HG03520 (cell line): ENCODE data around the gene PKDCC.
A peak's percentile ranks its signal among the peaks of the same experiment; 100 is the strongest.
"Not testable (repeated sequence)": the region's sequence is repeated elsewhere in the genome, so short reads cannot be mapped to it uniquely, and the experiment has no call there.

Experiments used
- ATAC-seq: cut with Tn5 transposase; IDR thresholded peaks from one replicate; pipeline ENCODE4 v1.9.1; 2021; ENCODE audit warnings: mild to moderate bottlenecking, moderate library complexity; ENCODE audit not compliant: unreplicated experiment

PKDCC gene

GRCh38 chr2:42085070-42085469 lies 37.2 kb downstream of the PKDCC start:
- not testable (repeated sequence) for ATAC-seq

GRCh38 chr2:42085706-42086487 lies 38.1 kb downstream of the PKDCC start:
- ATAC-seq, result no peak

- no peak for ATAC-seq
These were observed 38.7 kb downstream of the PKDCC start for GRCh38 chr2:42086500-42086953.

GRCh38 chr2:42087137-42087856 lies 39.5 kb downstream of the PKDCC start:
- no peak for ATAC-seq

GRCh38 chr2:42087857-42088195 lies 40.0 kb downstream of the PKDCC start:
- no peak for ATAC-seq

- ATAC-seq, result peak; percentile 77
These were observed 41.6 kb downstream of the PKDCC start for GRCh38 chr2:42089340-42089925.

- no peak for ATAC-seq
These were observed 42.4 kb downstream of the PKDCC start for GRCh38 chr2:42090216-42090615.

- ATAC-seq, result no peak
These were observed 43.9 kb downstream of the PKDCC start for GRCh38 chr2:42091671-42092070.

GRCh38 chr2:42092084-42092996 lies 44.5 kb downstream of the PKDCC start:
- no peak for ATAC-seq

- ATAC-seq, result no peak
These were observed 46.3 kb downstream of the PKDCC start for GRCh38 chr2:42094114-42094513.

- no peak for ATAC-seq
These were observed 48.1 kb downstream of the PKDCC start for GRCh38 chr2:42095923-42096408.

GRCh38 chr2:42096869-42097591 lies 49.2 kb downstream of the PKDCC start:
- peak; percentile 54 for ATAC-seq

GRCh38 chr2:42098571-42099437 lies 51.0 kb downstream of the PKDCC start:
- no peak for ATAC-seq

- ATAC-seq, result no peak
These were observed 51.8 kb downstream of the PKDCC start for GRCh38 chr2:42099438-42100173.

- ATAC-seq, result no peak
These were observed 52.9 kb downstream of the PKDCC start for GRCh38 chr2:42100683-42101205.

GRCh38 chr2:42101206-42102023 lies 53.6 kb downstream of the PKDCC start:
- no peak for ATAC-seq

- ATAC-seq, result peak; percentile 56
These were observed 54.3 kb downstream of the PKDCC start for GRCh38 chr2:42102024-42102590.
